Parathyroid adenoma (tissue), 2 donors: ENCODE data around the gene GOLGA6D.
"Not testable (repeated sequence)": the region's sequence is repeated elsewhere in the genome, so short reads cannot be mapped to it uniquely, and the experiment has no call there.

Experiments used
- H2AFZ ChIP-seq: fragments of 300-600 bp; sonication (generic); one replicate; pipeline ENCODE4 v1.7.0; 2017; ENCODE audit warnings: antibody characterized with exemption, mild to moderate bottlenecking
- H3K27ac ChIP-seq: fragments of 300-600 bp; sonication (generic); one replicate; pipeline ENCODE4 v1.7.0; 2017
- H3K27me3 ChIP-seq: fragments of 300-600 bp; sonication (generic); one replicate; pipeline ENCODE4 v1.7.0; 2017; ENCODE audit warnings: low read length; ENCODE audit not compliant: control insufficient read depth, insufficient read depth
- H3K36me3 ChIP-seq: fragments of 300-600 bp; sonication (generic); one replicate; pipeline ENCODE4 v1.7.0; 2017; ENCODE audit warnings: low read length; ENCODE audit not compliant: control insufficient read depth, insufficient read depth
- H3K4me1 ChIP-seq: fragments of 300-600 bp; sonication (generic); one replicate; pipeline ENCODE4 v1.7.0; 2017; ENCODE audit warnings: control low read depth
- H3K4me2 ChIP-seq: fragments of 300-600 bp; sonication (generic); one replicate; pipeline ENCODE4 v1.7.0; 2017; ENCODE audit warnings: low read length
- H3K4me3 ChIP-seq: fragments of 300-600 bp; sonication (generic); one replicate; pipeline ENCODE4 v1.7.0; 2017; ENCODE audit warnings: low read depth, low read length
- H3K79me2 ChIP-seq: fragments of 300-600 bp; sonication (generic); one replicate; pipeline ENCODE4 v1.7.0; 2017; ENCODE audit warnings: control low read depth
- H3K9ac ChIP-seq: fragments of 300-600 bp; sonication (generic); one replicate; pipeline ENCODE4 v1.7.0; 2017; ENCODE audit warnings: mild to moderate bottlenecking
- H3K9me3 ChIP-seq: fragments of 300-600 bp; sonication (generic); one replicate; pipeline ENCODE4 v1.7.0; 2017; ENCODE audit warnings: low read length; ENCODE audit not compliant: control insufficient read depth
- TF ChIP-seq, protein P1 (sequence below): fragments of 300-600 bp; sonication (generic); IDR thresholded peaks from one replicate; pipeline ENCODE4 v1.7.0; 2017; ENCODE audit warnings: antibody characterized with exemption, mild to moderate bottlenecking
- donor health status: primary hyperparathyroidism.

The GOLGA6D gene

DNA sequence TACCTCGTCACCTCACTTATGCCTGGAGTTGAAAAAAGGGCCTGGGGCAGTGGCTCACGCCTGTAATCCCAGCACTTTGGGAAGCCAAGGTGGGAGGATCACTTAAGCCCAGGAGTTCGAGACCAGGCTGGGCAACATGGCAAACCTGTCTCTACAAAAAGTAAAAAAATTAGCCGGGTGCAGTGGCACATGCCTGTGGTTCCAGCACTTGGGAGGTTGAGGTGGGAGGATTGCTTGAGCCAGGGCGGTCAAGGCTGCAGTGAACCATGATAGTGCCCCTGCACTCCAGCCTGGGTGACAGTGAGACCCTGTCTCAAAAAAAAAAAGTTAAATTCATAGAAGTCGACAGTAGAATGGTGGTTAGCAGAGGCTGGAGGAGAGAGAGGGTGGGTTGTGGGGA, 59.6 kb downstream of the GOLGA6D start:
- Histone ChIP-seq H3K4me1 (no peaks in the 10 kb centered on the region), H2AFZ (no peak overlapping the region), H3K9me3 (no peaks in the 10 kb centered on the region), H3K4me3 (no peak overlapping the region), H3K36me3 (no peaks in the 10 kb centered on the region), H3K9ac (no peak overlapping the region), H3K27me3 (no peaks in the 10 kb centered on the region), H3K79me2 (no peaks in the 10 kb centered on the region), H3K27ac (no peak overlapping the region), H3K4me2 (no peak overlapping the region)
- TF ChIP-seq, protein P1, sequence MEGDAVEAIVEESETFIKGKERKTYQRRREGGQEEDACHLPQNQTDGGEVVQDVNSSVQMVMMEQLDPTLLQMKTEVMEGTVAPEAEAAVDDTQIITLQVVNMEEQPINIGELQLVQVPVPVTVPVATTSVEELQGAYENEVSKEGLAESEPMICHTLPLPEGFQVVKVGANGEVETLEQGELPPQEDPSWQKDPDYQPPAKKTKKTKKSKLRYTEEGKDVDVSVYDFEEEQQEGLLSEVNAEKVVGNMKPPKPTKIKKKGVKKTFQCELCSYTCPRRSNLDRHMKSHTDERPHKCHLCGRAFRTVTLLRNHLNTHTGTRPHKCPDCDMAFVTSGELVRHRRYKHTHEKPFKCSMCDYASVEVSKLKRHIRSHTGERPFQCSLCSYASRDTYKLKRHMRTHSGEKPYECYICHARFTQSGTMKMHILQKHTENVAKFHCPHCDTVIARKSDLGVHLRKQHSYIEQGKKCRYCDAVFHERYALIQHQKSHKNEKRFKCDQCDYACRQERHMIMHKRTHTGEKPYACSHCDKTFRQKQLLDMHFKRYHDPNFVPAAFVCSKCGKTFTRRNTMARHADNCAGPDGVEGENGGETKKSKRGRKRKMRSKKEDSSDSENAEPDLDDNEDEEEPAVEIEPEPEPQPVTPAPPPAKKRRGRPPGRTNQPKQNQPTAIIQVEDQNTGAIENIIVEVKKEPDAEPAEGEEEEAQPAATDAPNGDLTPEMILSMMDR = no peak

DNA sequence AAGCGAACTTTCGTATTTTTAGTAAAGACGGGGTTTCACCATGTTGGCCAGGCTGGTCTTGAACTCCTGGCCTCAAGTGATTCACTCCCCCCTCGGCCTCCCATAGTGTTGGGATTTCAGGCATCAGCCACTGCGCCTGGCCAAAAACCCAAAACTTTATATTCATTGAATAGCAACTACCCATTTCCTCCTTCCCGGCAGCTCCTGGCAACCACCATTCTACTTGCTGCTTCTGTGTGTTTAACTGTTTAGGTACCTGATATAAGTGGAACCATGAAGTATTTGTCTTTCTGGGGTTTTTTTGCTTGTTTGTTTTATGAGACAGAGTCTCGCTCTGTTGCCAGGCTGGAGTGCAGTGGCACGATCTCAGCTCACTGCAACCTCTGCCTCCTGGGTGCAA, 61.3 kb downstream of the GOLGA6D start:
- not testable (repeated sequence) for H3K27me3 ChIP-seq, H3K9me3 ChIP-seq, H3K79me2 ChIP-seq, H3K4me2 ChIP-seq, H3K4me3 ChIP-seq, H3K27ac ChIP-seq, H2AFZ ChIP-seq, H3K36me3 ChIP-seq, H3K4me1 ChIP-seq, H3K9ac ChIP-seq
